ENCODE measurements around the gene CAPN8. TPM values are rescaled to one million over a fixed set of nuclear protein-coding genes. Genes with fewer than 3 reads are reported as not detected.

Gene CAPN8
- total RNA-seq, 1 experiment from 2014 or later = 0.28 TPM

GRCh38 chr1:223712850-223713474 lies 47.5 kb upstream of the CAPN8 start:
- no peak for TF ChIP-seq ZNF219 (CRISPR knock-in tag; IDR thresholded peaks at IDR 0.05; ENCODE audit: borderline replicate concordance)
- TF ChIP-seq PREB (CRISPR knock-in tag; IDR thresholded peaks at IDR 0.05; ENCODE audit: borderline replicate concordance) = no peak
- TF ChIP-seq ZNF263 (CRISPR knock-in tag; IDR thresholded peaks at IDR 0.05; ENCODE audit: low read depth) = no peak
- no peak for TF ChIP-seq ZNF396 (CRISPR knock-in tag; IDR thresholded peaks at IDR 0.05; ENCODE audit: borderline replicate concordance)
- no peak overlapping the region for H3K27ac Mint-ChIP-seq
- H3K4me1 Mint-ChIP-seq = peaks cover 38% of the 10 kb centered on the region
- peaks cover 77% of the 10 kb centered on the region for H3K27me3 Mint-ChIP-seq (ENCODE audit: low read depth)
- no peak for DNase-seq (ENCODE audit: low spot score)
- ChIA-PET CTCF (interaction anchor here (0.7 to 3.0 kb wide), 12 partner anchors 14 to 59 kb away, joined by 3 to 34 read pairs (median 4); no protein-coding TSS in a partner anchor), POLR2A (interaction anchor here (1.4 kb wide), 1 partner anchor 36 kb away, joined by 3 read pairs; no protein-coding TSS in a partner anchor)
- peak overlapping the region; percentile 75 for H3K4me3 Mint-ChIP-seq
- no peaks in the 10 kb centered on the region for H3K36me3 Mint-ChIP-seq
- ATAC-seq = peak; percentile 34
- H3K9me3 Mint-ChIP-seq = no peaks in the 10 kb centered on the region

GRCh38 chr1:223712194-223712849 lies 46.8 kb upstream of the CAPN8 start, which contains the start of gene CAPN2:
CAPN2 (plus strand) TSS chr1:223712539; CDS start chr1:223712641, 102 bp downstream.
- Mint-ChIP-seq H3K4me3 (peak within 1 kb of the TSS; percentile 75), H3K36me3 (no peaks in the 10 kb centered on the region), H3K4me1 (peaks cover 40% of the 10 kb centered on the region), H3K27me3 (ENCODE audit: low read depth) (peaks cover 74% of the 10 kb centered on the region), H3K27ac (no peak within 1 kb of the TSS), H3K9me3 (no peaks in the 10 kb centered on the region)
- POLR2A ChIA-PET = interaction anchor here (1.4 kb wide), 1 partner anchor 37 kb away, joined by 3 read pairs; no protein-coding TSS in a partner anchor
- ATAC-seq (peak; percentile 84), DNase-seq (ENCODE audit: low spot score) (peak; percentile 77)
- CTCF ChIA-PET = interaction anchor here (0.9 to 3.0 kb wide), 10 partner anchors 14 to 60 kb away, joined by 3 to 34 read pairs (median 4); no protein-coding TSS in a partner anchor
- TF ChIP-seq NR2C2 (CRISPR knock-in tag; IDR thresholded peaks at IDR 0.05) = no peak
- no peak for TF ChIP-seq MYBL2 (CRISPR knock-in tag; IDR thresholded peaks at IDR 0.05)
- TF ChIP-seq CTCF (IDR thresholded peaks at IDR 0.05) = no peak
- TF ChIP-seq FOXP1 (CRISPR knock-in tag; IDR thresholded peaks at IDR 0.05; ENCODE audit: borderline replicate concordance) = peak; percentile 79; the same call in 1 of the 2 replicates
- TF ChIP-seq ZNF263 (CRISPR knock-in tag; IDR thresholded peaks at IDR 0.05; ENCODE audit: low read depth) = no peak
- TF ChIP-seq ARID4B (CRISPR knock-in tag; IDR thresholded peaks at IDR 0.05; ENCODE audit: borderline replicate concordance) = no peak
- peak; percentile 76; the same call in 1 of the 2 replicates for TF ChIP-seq CREM (CRISPR knock-in tag; IDR thresholded peaks at IDR 0.05)
- no peak for TF ChIP-seq CBFB (CRISPR knock-in tag; IDR thresholded peaks at IDR 0.05; ENCODE audit: low read depth)
- TF ChIP-seq JAZF1 (CRISPR knock-in tag; IDR thresholded peaks at IDR 0.05) = no peak
- no peak for TF ChIP-seq ZNF671 (CRISPR knock-in tag; IDR thresholded peaks at IDR 0.05)
- no peak for TF ChIP-seq USF2 (CRISPR knock-in tag; IDR thresholded peaks at IDR 0.05)
- peak; percentile 46; the same call in 1 of the 2 replicates for TF ChIP-seq ETV6 (CRISPR knock-in tag; IDR thresholded peaks at IDR 0.05)
- no peak for TF ChIP-seq ZNF219 (CRISPR knock-in tag; IDR thresholded peaks at IDR 0.05; ENCODE audit: borderline replicate concordance)
- TF ChIP-seq ATF1 (CRISPR knock-in tag; IDR thresholded peaks at IDR 0.05) = no peak
- TF ChIP-seq ZNF512 (CRISPR knock-in tag; IDR thresholded peaks at IDR 0.05; ENCODE audit: borderline replicate concordance) = no peak
- TF ChIP-seq PRDM15 (CRISPR knock-in tag; IDR thresholded peaks at IDR 0.05) = no peak
